KMS-11 (cell line): ENCODE results near the gene RALBP1.
"Not testable (repeated sequence)": the region's sequence is repeated elsewhere in the genome, so short reads cannot be mapped to it uniquely, and the experiment has no call there.

Source experiments
- H2AFZ ChIP-seq: fragments of 200-600 bp; sonication (generic); 2 replicates; pipeline ENCODE4 v1.6.1; 2016; ENCODE audit warnings: antibody characterized with exemption, mixed run types, low read depth
- H3K27ac ChIP-seq: fragments of 200-600 bp; sonication (generic); 2 replicates; pipeline ENCODE4 v1.6.1; 2016; ENCODE audit warnings: mild to moderate bottlenecking, mixed run types
- H3K27me3 ChIP-seq: fragments of 200-600 bp; sonication (generic); 2 replicates; pipeline ENCODE4 v1.6.1; 2017; ENCODE audit warnings: mild to moderate bottlenecking, low read depth, mixed run types, moderate library complexity; ENCODE audit not compliant: insufficient read depth
- H3K36me3 ChIP-seq: fragments of 200-600 bp; sonication (generic); 2 replicates; pipeline ENCODE4 v1.6.1; 2017; ENCODE audit warnings: mild to moderate bottlenecking, mixed run types; ENCODE audit not compliant: insufficient read depth
- H3K4me1 ChIP-seq: fragments of 200-600 bp; sonication (generic); 2 replicates; pipeline ENCODE4 v1.6.1; 2016; ENCODE audit warnings: mild to moderate bottlenecking, low read depth, mixed run types; ENCODE audit not compliant: poor library complexity, severe bottlenecking
- H3K4me2 ChIP-seq: fragments of 200-600 bp; sonication (generic); 2 replicates; pipeline ENCODE4 v1.7.0; 2016; ENCODE audit warnings: mild to moderate bottlenecking, mixed run types
- H3K4me3 ChIP-seq: fragments of 200-600 bp; sonication (generic); IDR thresholded peaks from 2 replicates; pipeline ENCODE4 v1.6.1; 2017; ENCODE audit warnings: low read depth, low read length, mixed read lengths; ENCODE audit not compliant: insufficient read depth
- H3K79me2 ChIP-seq: fragments of 200-600 bp; sonication (generic); 2 replicates; pipeline ENCODE4 v1.6.1; 2016; ENCODE audit warnings: low read depth, mixed run types; ENCODE audit not compliant: insufficient read depth
- H3K9ac ChIP-seq: fragments of 200-600 bp; sonication (generic); 2 replicates; pipeline ENCODE4 v1.6.1; 2016; ENCODE audit warnings: mild to moderate bottlenecking, mixed run types
- H4K20me1 ChIP-seq: fragments of 200-600 bp; sonication (generic); 2 replicates; pipeline ENCODE4 v1.6.1; 2016; ENCODE audit warnings: mild to moderate bottlenecking, mixed run types; ENCODE audit not compliant: insufficient read depth
- TF ChIP-seq, protein P1 (sequence below): fragments of 200-600 bp; sonication (generic); conservative IDR thresholded peaks from 2 replicates; pipeline ENCODE4 v1.6.1; 2017; ENCODE audit warnings: low read depth, mild to moderate bottlenecking, antibody characterized with exemption, low read length, moderate library complexity, mixed read lengths

Gene RALBP1

DNA sequence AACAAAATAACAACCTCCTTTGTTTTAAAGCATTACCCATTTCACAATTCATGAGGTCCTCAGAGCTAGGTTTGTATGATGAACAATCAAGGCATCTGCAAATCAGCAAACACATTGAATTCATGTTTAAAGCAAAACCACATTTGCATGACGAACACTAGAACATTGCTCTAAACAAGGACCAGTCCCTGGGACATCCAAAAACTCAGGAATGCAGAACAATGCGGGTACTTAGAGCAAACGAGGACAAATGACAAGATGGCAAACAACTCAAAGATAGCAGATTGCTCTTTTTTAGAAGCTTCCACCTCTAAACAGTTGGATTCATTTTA lies 45.7 kb upstream of the RALBP1 start:
- no peaks in the 10 kb centered on the region for H3K79me2 ChIP-seq
- no peak overlapping the region for H3K27ac ChIP-seq
- no peak overlapping the region for H3K9ac ChIP-seq
- H3K4me3 ChIP-seq: no peak overlapping the region
- H3K4me2 ChIP-seq: no peak overlapping the region
- no peak overlapping the region for H2AFZ ChIP-seq
- no peaks in the 10 kb centered on the region for H3K4me1 ChIP-seq
- no peaks in the 10 kb centered on the region for H3K36me3 ChIP-seq
- H3K27me3 ChIP-seq: no peaks in the 10 kb centered on the region
- TF ChIP-seq, protein P1, sequence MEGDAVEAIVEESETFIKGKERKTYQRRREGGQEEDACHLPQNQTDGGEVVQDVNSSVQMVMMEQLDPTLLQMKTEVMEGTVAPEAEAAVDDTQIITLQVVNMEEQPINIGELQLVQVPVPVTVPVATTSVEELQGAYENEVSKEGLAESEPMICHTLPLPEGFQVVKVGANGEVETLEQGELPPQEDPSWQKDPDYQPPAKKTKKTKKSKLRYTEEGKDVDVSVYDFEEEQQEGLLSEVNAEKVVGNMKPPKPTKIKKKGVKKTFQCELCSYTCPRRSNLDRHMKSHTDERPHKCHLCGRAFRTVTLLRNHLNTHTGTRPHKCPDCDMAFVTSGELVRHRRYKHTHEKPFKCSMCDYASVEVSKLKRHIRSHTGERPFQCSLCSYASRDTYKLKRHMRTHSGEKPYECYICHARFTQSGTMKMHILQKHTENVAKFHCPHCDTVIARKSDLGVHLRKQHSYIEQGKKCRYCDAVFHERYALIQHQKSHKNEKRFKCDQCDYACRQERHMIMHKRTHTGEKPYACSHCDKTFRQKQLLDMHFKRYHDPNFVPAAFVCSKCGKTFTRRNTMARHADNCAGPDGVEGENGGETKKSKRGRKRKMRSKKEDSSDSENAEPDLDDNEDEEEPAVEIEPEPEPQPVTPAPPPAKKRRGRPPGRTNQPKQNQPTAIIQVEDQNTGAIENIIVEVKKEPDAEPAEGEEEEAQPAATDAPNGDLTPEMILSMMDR: no peak
- no peaks in the 10 kb centered on the region for H4K20me1 ChIP-seq

DNA sequence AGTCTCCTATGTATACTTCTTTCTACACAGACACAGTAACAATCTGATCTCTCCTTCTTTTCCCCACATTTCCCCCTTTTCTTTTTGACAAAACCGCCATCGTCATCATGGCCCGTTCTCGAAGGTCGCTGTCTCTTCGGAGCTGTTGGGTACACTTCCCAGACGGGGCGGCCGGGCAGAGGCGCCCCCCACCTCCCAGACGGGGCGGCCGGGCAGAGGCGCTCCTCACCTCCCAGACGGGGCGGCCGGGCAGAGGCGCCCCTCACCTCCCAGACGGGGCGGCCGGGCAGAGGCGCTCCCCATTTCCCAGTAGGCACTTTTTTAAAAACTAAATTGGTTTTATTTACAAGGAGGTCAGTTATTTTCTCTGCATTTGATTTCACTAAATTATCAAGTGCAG lies 45.0 kb upstream of the RALBP1 start:
- not testable (repeated sequence) for H3K27ac ChIP-seq, H3K4me1 ChIP-seq

DNA sequence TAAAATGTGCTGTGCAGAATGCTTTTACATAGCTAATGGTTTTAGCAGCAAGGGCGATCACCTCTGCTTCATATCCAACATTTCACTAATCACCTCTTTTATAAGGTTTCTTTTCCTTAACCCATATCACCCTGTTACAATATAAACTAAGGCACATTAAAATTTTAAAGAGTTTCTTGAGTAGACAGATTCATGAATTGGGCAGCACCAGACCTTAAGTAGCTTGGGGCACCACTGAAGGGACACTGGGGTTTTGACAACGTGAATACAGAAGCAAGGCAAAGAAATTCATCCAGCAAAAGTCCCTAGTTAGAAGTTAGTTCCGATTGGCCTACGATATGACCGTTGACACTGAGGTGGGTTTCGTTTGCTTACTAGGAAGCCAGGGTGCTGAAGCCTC lies 44.0 kb upstream of the RALBP1 start:
- Histone ChIP-seq H3K79me2 (no peaks in the 10 kb centered on the region), H3K9ac (no peak overlapping the region), H3K27ac (no peak overlapping the region)

More for the DNA sequence above, 45.0 kb upstream of the RALBP1 start:
- H3K4me3 ChIP-seq, H2AFZ ChIP-seq, H3K36me3 ChIP-seq, H4K20me1 ChIP-seq, H3K9ac ChIP-seq, H3K79me2 ChIP-seq, H3K4me2 ChIP-seq, H3K27me3 ChIP-seq: not testable (repeated sequence)

DNA sequence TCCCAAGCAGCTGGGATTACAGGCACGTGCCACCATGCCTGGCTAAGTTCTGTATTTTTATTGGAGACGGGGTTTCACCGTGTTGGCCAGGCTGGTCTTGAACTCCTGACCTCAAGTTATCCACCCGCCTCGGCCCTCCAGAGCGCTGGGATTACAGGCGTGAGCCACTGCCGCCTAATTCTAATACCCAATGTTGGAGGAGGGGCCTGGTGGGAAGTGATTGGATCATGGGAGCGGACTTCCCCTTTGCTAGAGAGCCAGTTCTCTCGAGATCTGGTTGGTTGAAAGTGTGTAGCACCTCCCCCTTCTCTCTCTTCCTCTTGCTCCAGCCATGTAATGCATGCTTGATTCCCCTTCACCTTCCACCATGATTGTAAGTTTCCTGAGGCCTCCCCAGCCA lies 42.2 kb upstream of the RALBP1 start:
- H3K9ac ChIP-seq, H3K27me3 ChIP-seq, H3K4me1 ChIP-seq, H3K36me3 ChIP-seq, H3K27ac ChIP-seq, H3K79me2 ChIP-seq, H3K4me2 ChIP-seq, H4K20me1 ChIP-seq, H3K4me3 ChIP-seq, H2AFZ ChIP-seq: not testable (repeated sequence)

More for the DNA sequence above, 44.0 kb upstream of the RALBP1 start:
- TF ChIP-seq, protein P1: no peak
- H3K36me3 ChIP-seq: no peaks in the 10 kb centered on the region
- H3K4me2 ChIP-seq: no peak overlapping the region
- no peak overlapping the region for H3K4me3 ChIP-seq
- H4K20me1 ChIP-seq: no peaks in the 10 kb centered on the region
- H2AFZ ChIP-seq: no peak overlapping the region
- H3K4me1 ChIP-seq: no peaks in the 10 kb centered on the region
- H3K27me3 ChIP-seq: no peaks in the 10 kb centered on the region

DNA sequence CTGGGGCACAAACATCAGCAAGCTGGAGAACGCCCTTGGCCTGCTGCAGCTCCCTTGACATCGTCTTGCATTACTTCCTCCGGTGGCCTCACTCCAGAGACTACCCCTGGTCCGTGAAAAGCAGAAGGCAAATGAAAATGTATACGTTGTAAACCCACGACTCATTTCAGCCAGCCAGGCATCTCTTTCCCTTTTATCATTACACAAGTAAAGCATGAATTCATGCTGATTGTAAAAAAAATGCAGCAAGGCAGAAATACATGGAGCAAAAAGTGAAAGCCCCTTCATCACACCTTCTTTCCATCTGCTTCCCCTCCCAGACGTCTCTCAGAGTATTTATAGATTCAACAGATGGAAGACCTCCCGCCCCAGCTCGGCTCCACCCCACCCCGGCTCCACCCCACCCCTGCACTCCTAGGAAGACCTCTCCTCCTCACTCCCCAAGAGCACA lies 41.6 kb upstream of the RALBP1 start:
- H3K27ac ChIP-seq: no peak overlapping the region

More for the DNA sequence above, 41.6 kb upstream of the RALBP1 start:
- no peaks in the 10 kb centered on the region for H3K27me3 ChIP-seq
- H3K4me3 ChIP-seq: no peak overlapping the region
- no peaks in the 10 kb centered on the region for H3K4me1 ChIP-seq
- H2AFZ ChIP-seq: no peak overlapping the region
- no peaks in the 10 kb centered on the region for H3K79me2 ChIP-seq
- H3K36me3 ChIP-seq: no peaks in the 10 kb centered on the region
- no peak overlapping the region for H3K9ac ChIP-seq
- TF ChIP-seq, protein P1: no peak
- H3K4me2 ChIP-seq: no peak overlapping the region
- no peaks in the 10 kb centered on the region for H4K20me1 ChIP-seq
